Measurements from ENCODE around the gene GPRIN3. TPM values are rescaled to one million over a fixed set of nuclear protein-coding genes. Genes with fewer than 3 reads are reported as not detected.

The GPRIN3 gene
- total RNA-seq, 1 experiment from 2014 or later, result 7.6 TPM

DNA sequence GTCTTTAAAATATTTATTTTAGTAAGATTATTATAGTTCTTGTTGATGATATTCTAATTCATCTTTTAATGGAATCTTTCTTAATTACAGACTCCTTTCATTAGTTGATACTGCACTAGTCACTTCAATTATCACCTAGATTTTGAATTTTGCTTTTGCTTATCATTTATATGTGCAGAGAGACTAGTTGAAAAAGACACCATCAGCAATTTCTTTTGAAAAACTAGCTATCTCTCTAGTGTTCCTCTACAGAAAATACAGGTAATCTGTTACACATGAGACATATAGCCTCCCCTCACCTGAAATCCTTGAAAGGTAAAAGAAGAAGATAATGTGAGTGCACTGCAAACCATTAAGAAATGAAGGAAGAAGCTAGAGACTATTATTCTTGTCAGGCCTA, 31.3 kb downstream of the GPRIN3 start:
- Mint-ChIP-seq H3K4me3 (ENCODE audit: low read depth, unreplicated experiment) (no peak overlapping the region), H3K4me1 (ENCODE audit: low read depth, unreplicated experiment) (peaks cover 25% of the 10 kb centered on the region), H3K36me3 (ENCODE audit: insufficient read depth, unreplicated experiment) (peaks cover 15% of the 10 kb centered on the region), H3K9me3 (ENCODE audit: low read depth, unreplicated experiment) (peaks cover 4% of the 10 kb centered on the region), H3K27me3 (ENCODE audit: unreplicated experiment) (no peaks in the 10 kb centered on the region), H3K27ac (ENCODE audit: unreplicated experiment) (peak overlapping the region; percentile 47)
- CTCF ChIA-PET, result interaction anchor here (1.1 to 1.6 kb wide), 2 partner anchors 22 to 24 kb away, joined by 3 to 6 read pairs; no protein-coding TSS in a partner anchor
- DNase-seq, result no peak
- intact Hi-C loops (cut with micrococcal nuclease; ENCODE audit: unreplicated experiment), result no loop called here
- no peak for TF ChIP-seq CTCF (IDR thresholded peaks at IDR 0.05; ENCODE audit: unreplicated experiment)
- BruUV-seq (replicated peaks), result no TSS peak

- Mint-ChIP-seq H3K27ac (ENCODE audit: unreplicated experiment) (peak overlapping the region; percentile 98), H3K36me3 (ENCODE audit: insufficient read depth, unreplicated experiment) (peaks cover 15% of the 10 kb centered on the region), H3K9me3 (ENCODE audit: low read depth, unreplicated experiment) (peaks cover 4% of the 10 kb centered on the region), H3K4me3 (ENCODE audit: low read depth, unreplicated experiment) (peak overlapping the region; percentile 21), H3K27me3 (ENCODE audit: unreplicated experiment) (no peaks in the 10 kb centered on the region), H3K4me1 (ENCODE audit: low read depth, unreplicated experiment) (peaks cover 25% of the 10 kb centered on the region)
- CTCF ChIA-PET, result interaction anchor here (0.8 to 1.6 kb wide), 4 partner anchors 9 to 121 kb away, joined by 3 to 6 read pairs (median 4); no protein-coding TSS in a partner anchor
- no peak for TF ChIP-seq CTCF (IDR thresholded peaks at IDR 0.05; ENCODE audit: unreplicated experiment)
- DNase-seq, result peak; percentile 74
- intact Hi-C loops (cut with micrococcal nuclease; ENCODE audit: unreplicated experiment), result no loop called here
- no TSS peak for BruUV-seq (replicated peaks)
These were observed 32.0 kb downstream of the GPRIN3 start for GRCh38 chr4:89275587-89275986.

DNA sequence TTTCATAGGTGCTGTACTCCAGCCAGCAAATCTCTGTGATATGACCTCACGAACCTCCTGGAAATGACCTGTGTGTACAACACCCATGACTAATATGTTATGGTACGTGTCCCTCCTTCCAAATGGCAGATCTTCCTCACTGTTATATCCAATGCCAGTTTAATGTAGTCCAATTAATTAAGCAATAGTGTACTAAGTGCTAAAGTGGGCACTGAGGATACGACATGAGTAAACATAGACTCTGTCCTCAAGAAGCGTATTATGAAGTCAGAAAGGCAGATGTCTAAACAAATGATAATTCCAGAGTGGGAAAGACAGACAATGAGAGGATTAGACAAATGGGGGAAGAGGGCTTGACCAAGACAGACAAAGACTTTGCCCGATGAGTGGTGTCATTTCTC, 33.9 kb downstream of the GPRIN3 start:
- Mint-ChIP-seq H3K4me1 (ENCODE audit: low read depth, unreplicated experiment) (peaks cover 25% of the 10 kb centered on the region), H3K36me3 (ENCODE audit: insufficient read depth, unreplicated experiment) (peaks cover 15% of the 10 kb centered on the region), H3K4me3 (ENCODE audit: low read depth, unreplicated experiment) (no peak overlapping the region), H3K27me3 (ENCODE audit: unreplicated experiment) (no peaks in the 10 kb centered on the region), H3K27ac (ENCODE audit: unreplicated experiment) (peak overlapping the region; percentile 98), H3K9me3 (ENCODE audit: low read depth, unreplicated experiment) (peaks cover 4% of the 10 kb centered on the region)
- CTCF ChIA-PET, result interaction anchor here (0.6 to 0.8 kb wide), 2 partner anchors 9 to 306 kb away, joined by 3 to 5 read pairs; no protein-coding TSS in a partner anchor
- BruUV-seq (replicated peaks), result no TSS peak
- no peak for DNase-seq
- no peak for TF ChIP-seq CTCF (IDR thresholded peaks at IDR 0.05; ENCODE audit: unreplicated experiment)
- intact Hi-C loops (cut with micrococcal nuclease; ENCODE audit: unreplicated experiment), result no loop called here

- H3K27me3 Mint-ChIP-seq (ENCODE audit: unreplicated experiment), result no peaks in the 10 kb centered on the region
- no peak for TF ChIP-seq CTCF (IDR thresholded peaks at IDR 0.05; ENCODE audit: unreplicated experiment)
- H3K4me3 Mint-ChIP-seq (ENCODE audit: low read depth, unreplicated experiment), result no peak overlapping the region
- peaks cover 24% of the 10 kb centered on the region for H3K4me1 Mint-ChIP-seq (ENCODE audit: low read depth, unreplicated experiment)
- DNase-seq, result no peak
- H3K9me3 Mint-ChIP-seq (ENCODE audit: low read depth, unreplicated experiment), result no peaks in the 10 kb centered on the region
- peaks cover 15% of the 10 kb centered on the region for H3K36me3 Mint-ChIP-seq (ENCODE audit: insufficient read depth, unreplicated experiment)
- no TSS peak for BruUV-seq (replicated peaks)
- intact Hi-C loops (cut with micrococcal nuclease; ENCODE audit: unreplicated experiment), result no loop called here
- no peak overlapping the region for H3K27ac Mint-ChIP-seq (ENCODE audit: unreplicated experiment)
- CTCF ChIA-PET, result interaction anchor here (1.0 kb wide), 1 partner anchor 10 kb away, joined by 3 read pairs; no protein-coding TSS in a partner anchor
These were observed 36.8 kb downstream of the GPRIN3 start for GRCh38 chr4:89270792-89271191.

Data from Calu3 (cell line).